Hematopoietic multipotent progenitor cell treated with erythropoietin and hydrocortisone succinate and interleukin-3 and kit ligand, for 17 days (in vitro differentiated cells): ENCODE measurements around the gene ANKRD35.

ENCODE experiments used
- DNase-seq: peaks from one replicate; pipeline ENCODE4 v3.0.0-alpha.2; 2015; ENCODE audit warnings: low spot score

ANKRD35 gene

GRCh38 chr1:145893306-145894055 is 7.8 kb upstream of the ANKRD35 start:
- DNase-seq = no peak

GRCh38 chr1:145892486-145893087 is 6.9 kb upstream of the ANKRD35 start:
- peak; percentile 51 for DNase-seq

- DNase-seq = peak; percentile 87
Measured at GRCh38 chr1:145891587-145892485, 6.2 kb upstream of the ANKRD35 start.

GRCh38 chr1:145891143-145891542 is 5.5 kb upstream of the ANKRD35 start:
- DNase-seq = no peak

GRCh38 chr1:145889722-145890121 is 4.1 kb upstream of the ANKRD35 start:
- no peak for DNase-seq

GRCh38 chr1:145887631-145888030 is 2.0 kb upstream of the ANKRD35 start:
- no peak for DNase-seq

GRCh38 chr1:145886816-145887215 is 1.1 kb upstream of the ANKRD35 start:
- no peak for DNase-seq

- no peak for DNase-seq
Measured at GRCh38 chr1:145886390-145886789, 724 bp upstream of the ANKRD35 start.

GRCh38 chr1:145884675-145885074 is 991 bp downstream of the ANKRD35 start:
- DNase-seq = no peak

GRCh38 chr1:145879775-145880174 is 5.9 kb downstream of the ANKRD35 start:
- no peak for DNase-seq

- DNase-seq = no peak
Measured at GRCh38 chr1:145878724-145879123, 6.9 kb downstream of the ANKRD35 start.

GRCh38 chr1:145877923-145878486 is 7.7 kb downstream of the ANKRD35 start:
- DNase-seq = no peak

GRCh38 chr1:145874646-145875045 is 11.0 kb downstream of the ANKRD35 start:
- DNase-seq = no peak

GRCh38 chr1:145871994-145872924 is 13.4 kb downstream of the ANKRD35 start:
- DNase-seq = no peak

- DNase-seq = no peak
Measured at GRCh38 chr1:145868232-145868631, 17.4 kb downstream of the ANKRD35 start.

GRCh38 chr1:145863282-145864018 is 22.2 kb downstream of the ANKRD35 start:
- DNase-seq = no peak

- DNase-seq = peak; percentile 52
Measured at GRCh38 chr1:145859491-145860023, 26.1 kb downstream of the ANKRD35 start.

GRCh38 chr1:145858901-145859490 is 26.7 kb downstream of the ANKRD35 start, which contains the start of gene PIAS3:
TSS of gene PIAS3 (minus strand) at chr1:145859081. CDS start at chr1:145858990, 91 bp downstream.
- peak; percentile 60 for DNase-seq

- peak; percentile 28 for DNase-seq
Measured at GRCh38 chr1:145858238-145858900, 27.3 kb downstream of the ANKRD35 start.
